ENCODE measurements around the gene TMEM178A.
"Not testable (repeated sequence)": the region's sequence is repeated elsewhere in the genome, so short reads cannot be mapped to it uniquely, and the experiment has no call there.

DNA sequence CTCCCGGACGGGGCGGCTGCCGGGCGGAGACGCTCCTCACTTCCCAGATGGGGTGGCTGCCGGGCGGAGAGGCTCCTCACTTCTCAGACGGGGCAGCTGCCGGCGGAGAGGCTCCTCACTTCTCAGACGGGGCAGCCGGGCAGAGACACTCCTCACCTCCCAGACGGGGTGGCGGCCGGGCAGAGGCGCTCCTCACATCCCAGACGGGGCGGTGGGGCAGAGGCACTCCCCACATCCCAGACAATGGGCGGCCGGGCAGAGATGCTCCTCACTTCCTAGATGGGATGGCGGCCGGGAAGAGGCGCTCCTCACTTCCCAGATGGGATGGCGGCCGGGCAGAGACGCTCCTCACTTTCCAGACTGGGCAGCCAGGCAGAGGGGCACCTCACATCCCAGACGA is 37.4 kb upstream of the TMEM178A start:
- TF ChIP-seq, protein P1, sequence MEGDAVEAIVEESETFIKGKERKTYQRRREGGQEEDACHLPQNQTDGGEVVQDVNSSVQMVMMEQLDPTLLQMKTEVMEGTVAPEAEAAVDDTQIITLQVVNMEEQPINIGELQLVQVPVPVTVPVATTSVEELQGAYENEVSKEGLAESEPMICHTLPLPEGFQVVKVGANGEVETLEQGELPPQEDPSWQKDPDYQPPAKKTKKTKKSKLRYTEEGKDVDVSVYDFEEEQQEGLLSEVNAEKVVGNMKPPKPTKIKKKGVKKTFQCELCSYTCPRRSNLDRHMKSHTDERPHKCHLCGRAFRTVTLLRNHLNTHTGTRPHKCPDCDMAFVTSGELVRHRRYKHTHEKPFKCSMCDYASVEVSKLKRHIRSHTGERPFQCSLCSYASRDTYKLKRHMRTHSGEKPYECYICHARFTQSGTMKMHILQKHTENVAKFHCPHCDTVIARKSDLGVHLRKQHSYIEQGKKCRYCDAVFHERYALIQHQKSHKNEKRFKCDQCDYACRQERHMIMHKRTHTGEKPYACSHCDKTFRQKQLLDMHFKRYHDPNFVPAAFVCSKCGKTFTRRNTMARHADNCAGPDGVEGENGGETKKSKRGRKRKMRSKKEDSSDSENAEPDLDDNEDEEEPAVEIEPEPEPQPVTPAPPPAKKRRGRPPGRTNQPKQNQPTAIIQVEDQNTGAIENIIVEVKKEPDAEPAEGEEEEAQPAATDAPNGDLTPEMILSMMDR (IDR thresholded peaks at IDR 0.05) = not testable (repeated sequence)
- not testable (repeated sequence) for TF ChIP-seq EZH2 (IDR thresholded peaks at IDR 0.05; ENCODE audit: borderline replicate concordance, insufficient read depth, low read depth, low read length, poor library complexity, severe bottlenecking)

Data from B cell (primary cell).